Esophagus squamous epithelium (tissue), 5 donors: ENCODE measurements around the gene PHF23. TPM values are rescaled to one million over a fixed set of nuclear protein-coding genes. Genes with fewer than 3 reads are reported as not detected.

ENCODE experiments used
- DNase-seq: peaks from one replicate; lab custom pipeline; 2025; lab: John Stamatoyannopoulos, UW
- H3K27ac ChIP-seq, 4 donors: fragments of 200-600 bp; sonication (generic); one replicate each; pipeline ENCODE4 v1.5.1; 2016 to 2019; ENCODE audit warnings: mild to moderate bottlenecking in 1 of 4
- H3K27me3 ChIP-seq, 4 donors: fragments of 200-600 bp; sonication (generic); 1 replicate in 3 of 4; 2 replicates in 1 of 4; pipeline versions ENCODE4 v1.5.1 to v1.6.0; 2017 to 2021; ENCODE audit warnings: antibody characterized with exemption in 1 of 4
- H3K36me3 ChIP-seq, 3 donors: fragments of 200-600 bp; sonication (generic); one replicate each; pipeline ENCODE4 v1.5.1; 2016 to 2019
- H3K4me1 ChIP-seq, 3 donors: fragments of 200-600 bp; sonication (generic); one replicate each; pipeline ENCODE4 v1.5.1; 2017 to 2019
- H3K4me3 ChIP-seq, 4 donors: fragments of 200-600 bp; sonication (generic); 1 replicate in 3 of 4; 2 replicates in 1 of 4; pipeline ENCODE4 v1.5.1; 2016 to 2019; ENCODE audit warnings: mild to moderate bottlenecking in 2 of 4, moderate library complexity in 1 of 4
- H3K9me3 ChIP-seq, 3 donors: fragments of 200-600 bp; sonication (generic); one replicate each; pipeline ENCODE4 v1.5.1; 2016 to 2019
- POLR2A ChIP-seq, 4 donors: fragments of 450-650 bp; IDR thresholded peaks; one replicate each; pipeline ENCODE4 v1.6.1; 2017; ENCODE audit warnings: antibody characterized with exemption in 4 of 4, mild to moderate bottlenecking in 4 of 4, moderate library complexity in 3 of 4
- WGBS, 2 donors: methylation state at CpG; one replicate each; pipeline ENCODE4 v1.1.5; 2018; 5-methylcytosine and 5-hydroxymethylcytosine counted together
- intact Hi-C: fragments of 100-400 bp; cut with DNase I; formaldehyde crosslinking; loops from one replicate; pipeline ENCODE4 v1.15.0; 2022
- total RNA-seq, 4 donors: library from RNA; depleted of rRNA; stranded (reverse); fragments of >200 nt; gene quantifications; one replicate each; pipeline ENCODE4 v1.1.0, GENCODE V29; 2016
- TF ChIP-seq, protein P1 (sequence below), 6 experiments: fragments of 450-650 bp in 4 of 6; fragments of 200-600 bp in 2 of 6; sonication (generic) in 2 of 6; IDR thresholded peaks; one replicate each; pipeline ENCODE4 v1.5.1; 2016 to 2019; ENCODE audit warnings: antibody characterized with exemption in 6 of 6, mild to moderate bottlenecking in 4 of 6, moderate library complexity in 4 of 6
- donor health status: DM: yes; HTN: yes; CAD: no.

The PHF23 gene
- total RNA-seq, 4 donors from 2014 or later: 24.7 to 30.6 (median 27.0) TPM

DNA sequence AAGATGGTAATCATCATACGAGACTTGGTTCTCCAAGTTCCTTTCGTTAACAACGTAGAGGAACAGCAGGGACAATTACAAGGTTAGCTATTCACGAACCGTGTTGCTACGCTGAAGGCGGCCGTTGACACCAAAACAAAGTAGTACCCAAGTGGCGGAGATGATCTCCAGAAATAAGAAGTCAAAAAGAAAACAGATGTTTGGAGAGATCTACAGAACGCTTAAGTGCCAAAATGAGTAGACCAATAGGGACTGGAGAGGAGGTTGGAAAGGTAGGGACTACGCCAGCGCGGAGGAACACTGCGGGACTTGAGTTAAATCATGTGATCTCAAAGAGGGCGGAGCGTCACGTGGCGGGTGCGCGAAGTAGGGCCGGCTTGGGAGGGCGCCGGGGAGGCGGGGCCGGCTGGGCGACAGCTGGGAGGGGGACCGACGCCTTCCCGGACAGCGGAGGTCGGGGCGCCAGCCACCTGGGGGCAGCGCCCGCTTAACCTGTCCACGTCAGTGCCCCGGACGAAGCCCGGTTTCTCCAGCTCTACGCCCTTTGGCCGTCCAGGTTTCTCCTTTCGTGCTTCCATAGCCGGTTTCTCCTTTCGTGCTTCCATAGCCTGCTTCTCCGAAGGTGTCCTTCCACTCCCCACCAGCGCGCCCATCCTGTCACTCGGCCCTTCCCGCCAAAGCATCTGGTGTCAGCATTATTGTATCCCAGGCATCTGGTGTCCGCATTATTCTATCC is 3.6 kb upstream of the PHF23 start:
- 2 to 3% methylated on average over 31 to 36 of the region's 49 CpGs for WGBS, 2 donors
- peak in 3 of 4 donors; percentile 27 to 68 (median 35) for TF ChIP-seq POLR2A (IDR thresholded peaks at IDR 0.05)
- TF ChIP-seq, protein P1, sequence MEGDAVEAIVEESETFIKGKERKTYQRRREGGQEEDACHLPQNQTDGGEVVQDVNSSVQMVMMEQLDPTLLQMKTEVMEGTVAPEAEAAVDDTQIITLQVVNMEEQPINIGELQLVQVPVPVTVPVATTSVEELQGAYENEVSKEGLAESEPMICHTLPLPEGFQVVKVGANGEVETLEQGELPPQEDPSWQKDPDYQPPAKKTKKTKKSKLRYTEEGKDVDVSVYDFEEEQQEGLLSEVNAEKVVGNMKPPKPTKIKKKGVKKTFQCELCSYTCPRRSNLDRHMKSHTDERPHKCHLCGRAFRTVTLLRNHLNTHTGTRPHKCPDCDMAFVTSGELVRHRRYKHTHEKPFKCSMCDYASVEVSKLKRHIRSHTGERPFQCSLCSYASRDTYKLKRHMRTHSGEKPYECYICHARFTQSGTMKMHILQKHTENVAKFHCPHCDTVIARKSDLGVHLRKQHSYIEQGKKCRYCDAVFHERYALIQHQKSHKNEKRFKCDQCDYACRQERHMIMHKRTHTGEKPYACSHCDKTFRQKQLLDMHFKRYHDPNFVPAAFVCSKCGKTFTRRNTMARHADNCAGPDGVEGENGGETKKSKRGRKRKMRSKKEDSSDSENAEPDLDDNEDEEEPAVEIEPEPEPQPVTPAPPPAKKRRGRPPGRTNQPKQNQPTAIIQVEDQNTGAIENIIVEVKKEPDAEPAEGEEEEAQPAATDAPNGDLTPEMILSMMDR (IDR thresholded peaks at IDR 0.05): peak in 3 of 6 experiments; percentile 4 to 13 (median 8)
- Histone ChIP-seq H3K27me3 (no peaks in the 10 kb centered on the region), H3K4me1 (peaks cover 18 to 45% (median 32%) of the 10 kb centered on the region in 3 donors), H3K36me3 (peaks cover 31 to 55% (median 35%) of the 10 kb centered on the region in 3 donors), H3K4me3 (peak overlapping the region; percentile 76 to 99 (median 92)), H3K27ac (peak overlapping the region; percentile 97 to 100 (median 99)), H3K9me3 (no peaks in the 10 kb centered on the region)
- intact Hi-C loops: no loop called here
- peak; percentile 77 for DNase-seq

- H3K4me3 ChIP-seq: peak within 1 kb of the TSS; percentile 76 to 99 (median 92)
- TF ChIP-seq POLR2A (IDR thresholded peaks at IDR 0.05): peak in 2 of 4 donors; percentile 37 to 77
- TF ChIP-seq, protein P1 (IDR thresholded peaks at IDR 0.05): no peak
- H3K27ac ChIP-seq: peak within 1 kb of the TSS; percentile 97 to 100 (median 99)
- intact Hi-C loops: no loop called here
- peak; percentile 54 for DNase-seq
- peaks cover 23 to 45% (median 38%) of the 10 kb centered on the region in 3 donors for H3K4me1 ChIP-seq
- no peaks in the 10 kb centered on the region for H3K27me3 ChIP-seq
- peaks cover 31 to 51% (median 35%) of the 10 kb centered on the region in 3 donors for H3K36me3 ChIP-seq
- 0% methylated on average over 21 to 24 of the region's 62 CpGs for WGBS, 2 donors
- no peaks in the 10 kb centered on the region for H3K9me3 ChIP-seq
Measured at GRCh38 chr17:7241783-7242716, 2.8 kb upstream of the PHF23 start, which contains the start of gene GABARAP. TSS of gene GABARAP (minus strand) at chr17:7242449. CDS start at chr17:7242330, 119 bp downstream.

- WGBS, 2 donors: 23 to 29% methylated on average over 7 to 9 of the region's 9 CpGs
- peaks cover 27 to 51% (median 27%) of the 10 kb centered on the region in 3 donors for H3K36me3 ChIP-seq
- no peaks in the 10 kb centered on the region for H3K9me3 ChIP-seq
- H3K27me3 ChIP-seq: no peaks in the 10 kb centered on the region
- H3K4me1 ChIP-seq: peaks cover 29 to 47% (median 34%) of the 10 kb centered on the region in 3 donors
- H3K4me3 ChIP-seq: peak overlapping the region; percentile 76 to 99 (median 92)
- H3K27ac ChIP-seq: peak overlapping the region; percentile 97 to 100 (median 99)
- TF ChIP-seq, protein P1 (IDR thresholded peaks at IDR 0.05): no peak
- no peak for TF ChIP-seq POLR2A (IDR thresholded peaks at IDR 0.05)
- no peak for DNase-seq
- intact Hi-C loops: no loop called here
Measured at GRCh38 chr17:7241090-7241733, 2.0 kb upstream of the PHF23 start.

GRCh38 chr17:7240375-7240774 is 1.1 kb upstream of the PHF23 start:
- TF ChIP-seq, protein P1 (IDR thresholded peaks at IDR 0.05): no peak
- TF ChIP-seq POLR2A (IDR thresholded peaks at IDR 0.05): no peak
- Histone ChIP-seq H3K36me3 (peaks cover 22 to 51% (median 29%) of the 10 kb centered on the region in 3 donors), H3K27ac (peak overlapping the region in 3 of 4 donors; percentile 97 to 100 (median 99)), H3K4me3 (peak overlapping the region in 3 of 4 donors; percentile 76 to 99 (median 99)), H3K9me3 (no peaks in the 10 kb centered on the region), H3K27me3 (no peaks in the 10 kb centered on the region), H3K4me1 (peaks cover 30 to 56% (median 41%) of the 10 kb centered on the region in 3 donors)
- DNase-seq: no peak
- WGBS, 2 donors: 59 to 75% methylated on average over 4 of the region's 4 CpGs
- intact Hi-C loops: no loop called here
